Omental fat pad (tissue), 4 donors: ENCODE measurements around the gene ANKAR. TPM values are rescaled to one million over a fixed set of nuclear protein-coding genes. Genes with fewer than 3 reads are reported as not detected.
A peak's percentile ranks its signal among the peaks of the same experiment; 100 is the strongest.

Source experiments
- ATAC-seq: fragments of 150-250 bp; one replicate; pipeline ENCODE4 v1.9.1; 2016; ENCODE audit warnings: mild to moderate bottlenecking, moderate library complexity; ENCODE audit not compliant: low FRiP score
- DNase-seq: peaks from one replicate; pipeline ENCODE4 v3.0.0-alpha.2; 2019; ENCODE audit warnings: low spot score
- CTCF ChIP-seq, 3 donors: fragments of 450-650 bp; IDR thresholded peaks; one replicate each; pipeline ENCODE4 v1.5.1; 2016 to 2017; ENCODE audit warnings: antibody characterized with exemption in 3 of 3, mild to moderate bottlenecking in 3 of 3, moderate library complexity in 2 of 3
- total RNA-seq, 4 donors: library from RNA; depleted of rRNA; stranded (reverse); fragments of >200 nt; gene quantifications; one replicate each; pipeline ENCODE4 v1.1.0, GENCODE V29; 2016

ANKAR gene
- 10 to 100 TPM in 2 of 4 donors, 1 to 10 TPM in 2; 7.3 to 19.4 (median 10.8) TPM for total RNA-seq

DNA sequence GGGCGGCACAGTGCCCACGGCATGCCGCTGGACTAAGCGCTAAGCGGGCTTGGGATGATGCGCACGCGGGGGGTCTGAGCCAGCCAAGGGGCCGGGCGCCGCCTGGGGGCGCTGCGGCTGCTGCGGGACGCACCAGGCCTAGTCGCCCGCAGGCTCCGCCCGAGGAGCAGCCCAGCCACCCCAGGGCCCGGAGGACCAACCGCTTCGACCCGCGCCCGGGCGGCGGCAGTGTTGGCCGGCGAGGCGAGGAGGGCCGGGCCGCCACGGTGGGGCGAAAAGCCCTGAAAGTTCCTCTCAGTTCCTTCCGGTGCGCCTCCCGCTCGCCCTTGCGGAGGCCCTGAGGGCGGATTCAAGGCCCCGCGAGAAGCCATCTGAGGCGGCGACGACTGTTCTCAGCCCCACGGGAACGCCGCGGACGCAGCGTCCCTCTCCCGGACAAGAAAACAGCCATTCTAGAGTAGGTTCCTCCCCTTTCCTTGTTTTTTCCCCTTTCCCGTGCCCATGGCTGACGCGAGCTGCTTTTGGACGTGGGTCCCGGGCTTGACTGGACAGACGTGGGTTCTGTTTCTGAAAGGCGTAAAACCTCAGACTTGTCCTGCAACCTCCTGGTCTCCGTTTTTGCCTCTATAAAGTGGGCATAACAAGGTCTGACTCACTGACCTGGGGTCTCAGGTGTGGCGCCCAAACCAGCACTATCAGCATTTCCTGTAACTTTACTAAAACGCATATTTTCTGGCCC lies at the start of gene ANKAR:
Gene ANKAR, plus strand, starts transcription at position 297 of the 739 bp plus-strand sequence. CDS start 1,821 bp downstream, outside the sequence.
- no peak for TF ChIP-seq CTCF (IDR thresholded peaks at IDR 0.05)
- DNase-seq: peak; percentile 53
- peak; percentile 100 for ATAC-seq

DNA sequence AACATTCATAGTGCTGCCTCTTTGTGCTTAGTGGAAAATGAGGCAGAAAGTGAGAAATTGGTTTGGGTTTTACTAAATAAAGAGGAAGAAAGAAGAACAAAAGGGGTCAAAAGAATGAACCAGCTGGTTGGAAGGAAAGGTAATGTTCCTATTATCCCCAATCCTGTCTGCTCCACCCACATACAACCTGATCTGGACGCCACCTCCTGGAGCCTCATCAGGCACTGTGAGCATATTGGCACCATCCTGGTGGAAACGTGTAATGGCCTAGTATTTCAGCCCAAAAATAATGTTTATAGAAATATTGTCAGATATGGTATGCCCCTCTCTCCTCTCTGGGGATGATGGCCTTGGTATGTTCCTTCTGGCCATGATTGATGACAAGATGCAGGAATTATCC lies 48.8 kb upstream of the ANKAR start:
- ATAC-seq (no peak), DNase-seq (no peak)
- no peak for TF ChIP-seq CTCF (IDR thresholded peaks at IDR 0.05)

DNA sequence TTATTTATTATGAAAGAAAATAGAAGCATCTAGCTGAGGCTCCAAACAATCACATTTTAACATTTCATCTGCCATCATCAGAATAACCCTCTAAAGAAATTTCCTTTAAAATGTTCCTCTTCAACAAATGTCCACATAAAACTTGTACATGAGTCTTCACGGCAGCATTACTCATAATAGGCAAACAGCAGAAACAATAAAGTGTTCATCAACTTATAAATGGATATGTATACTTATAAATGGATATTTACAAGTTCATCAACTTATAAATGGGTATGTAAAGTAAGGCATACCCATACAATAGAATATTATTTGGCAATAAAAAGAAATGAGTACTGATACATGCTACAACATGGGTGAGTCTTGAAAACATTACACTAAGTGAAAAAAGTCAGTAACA lies 46.7 kb upstream of the ANKAR start:
- DNase-seq (no peak), ATAC-seq (no peak)
- TF ChIP-seq CTCF (IDR thresholded peaks at IDR 0.05): no peak

DNA sequence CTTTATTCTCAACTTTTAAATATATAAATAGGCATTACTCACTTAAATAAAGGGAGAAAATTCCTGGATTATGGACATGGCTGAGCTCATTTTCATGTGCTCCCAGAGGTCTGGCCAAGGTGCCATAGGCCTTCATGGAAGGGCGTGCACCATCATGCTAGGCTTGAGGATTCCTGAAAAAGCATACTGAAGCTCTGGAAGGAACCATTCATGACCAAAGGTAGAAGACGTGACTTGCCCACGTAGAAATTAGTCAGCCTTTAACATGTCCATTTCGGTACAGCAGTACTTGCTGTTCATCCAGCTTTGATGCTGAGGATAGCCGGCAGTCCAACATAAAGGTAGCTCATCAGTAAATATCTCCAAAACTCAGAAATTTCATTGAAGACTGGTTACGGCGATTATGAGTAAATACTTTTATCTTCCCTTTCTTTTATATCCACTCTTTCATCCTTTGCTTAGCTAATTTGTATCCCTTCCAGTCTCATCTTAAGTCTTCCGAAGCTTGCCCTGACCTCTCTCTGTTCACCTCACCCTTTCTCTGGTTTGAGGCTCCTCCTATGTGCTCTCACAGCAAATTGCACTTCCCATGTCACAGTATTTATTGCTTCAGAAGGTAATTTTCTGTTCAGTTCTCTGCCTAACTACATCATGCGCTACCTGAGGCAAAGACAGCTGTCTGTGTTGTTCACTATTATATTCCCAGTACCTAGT lies 45.5 kb upstream of the ANKAR start:
- ATAC-seq (no peak), DNase-seq (no peak)
- TF ChIP-seq CTCF (IDR thresholded peaks at IDR 0.05): no peak

- no peak for DNase-seq
- no peak for ATAC-seq
- no peak for TF ChIP-seq CTCF (IDR thresholded peaks at IDR 0.05)
Measured at GRCh38 chr2:189629531-189630453, 44.7 kb upstream of the ANKAR start.

DNA sequence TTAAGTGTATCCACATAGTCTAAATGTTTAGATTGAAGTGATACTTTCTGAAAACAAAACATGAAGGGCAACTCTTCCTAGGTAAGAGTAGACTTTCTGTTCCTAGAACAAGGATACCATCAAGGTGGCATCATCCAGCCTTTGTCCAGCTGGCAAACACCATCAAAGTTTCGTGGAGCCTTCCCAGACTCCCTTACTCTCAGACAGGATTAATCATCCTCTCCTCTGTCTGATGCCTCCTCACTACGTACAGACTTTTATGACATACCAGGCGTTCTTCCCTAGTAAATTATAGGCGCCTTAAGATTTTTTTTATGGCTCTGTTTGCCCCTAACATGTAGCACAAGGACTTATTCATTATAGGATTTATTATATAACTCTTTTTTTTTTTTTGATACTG lies 42.6 kb upstream of the ANKAR start:
- DNase-seq: no peak
- TF ChIP-seq CTCF (IDR thresholded peaks at IDR 0.05): no peak
- peak; percentile 75 for ATAC-seq
